Endothelial cell of umbilical vein (primary cell): ENCODE measurements around the gene RGL4. TPM values are rescaled to one million over a fixed set of nuclear protein-coding genes. Genes with fewer than 3 reads are reported as not detected.

Experiments
- BruUV-seq: library from RNA; stranded (reverse); fragments of 400-500 nt; replicated peaks from 2 replicates; lab custom pipeline; 2021; lab: Mats Ljungman, UMichigan
- CTCF ChIA-PET: fragments of 300-600, 350-600 bp; sonication (Branson Sonifier 250); formaldehyde crosslinking; loops from one replicate; lab custom pipeline; 2021; ENCODE audit warnings: antibody characterized with exemption, inconsistent platforms; lab: Charles Lee
- POLR2A ChIA-PET: fragments of 300-600, 350-600 bp; sonication (Branson Sonifier 250); formaldehyde crosslinking; loops from one replicate; lab custom pipeline; 2021; ENCODE audit warnings: antibody characterized with exemption, inconsistent platforms; lab: Charles Lee
- DNase-seq: peaks from one replicate; pipeline ENCODE4 v3.0.0-alpha.2; 2011; ENCODE audit warnings: low read depth, low spot score
- FAIRE-seq: peaks from 2 replicates; lab custom pipeline; 2011; peaks lifted over from hg19 to GRCh38; lab: Jason Lieb, UNC
- H2AFZ ChIP-seq: 2 replicates; pipeline ENCODE4 v1.6.0; 2012; ENCODE audit warnings: low read depth, low read length, control low read depth, inconsistent platforms
- H3K27ac ChIP-seq: 2 replicates; pipeline ENCODE4 v1.5.1; 2011; ENCODE audit warnings: low read depth, mild to moderate bottlenecking, control low read depth, low read length, moderate library complexity; ENCODE audit not compliant: insufficient read depth
- H3K27me3 ChIP-seq, 2 experiments: 2 replicates each; pipeline versions ENCODE4 v1.6.0 to v1.6.1; 2011; ENCODE audit warnings: low read length in 2 of 2, mixed read lengths in 1 of 2; ENCODE audit not compliant: control insufficient read depth in 2 of 2, insufficient read depth in 2 of 2
- H3K36me3 ChIP-seq, 2 experiments: 2 replicates in 1 of 2; 3 replicates in 1 of 2; pipeline ENCODE4 v1.5.1; 2011; ENCODE audit warnings: low read length in 2 of 2, mild to moderate bottlenecking in 1 of 2, moderate library complexity in 1 of 2; ENCODE audit not compliant: control insufficient read depth in 2 of 2, insufficient read depth in 2 of 2; ENCODE audit errors: extremely low read depth in 1 of 2
- H3K4me1 ChIP-seq: 3 replicates; pipeline ENCODE4 v1.5.1; 2011; ENCODE audit warnings: mild to moderate bottlenecking, low read length; ENCODE audit not compliant: control insufficient read depth, insufficient read depth; ENCODE audit errors: extremely low read depth
- H3K4me2 ChIP-seq: 2 replicates; pipeline ENCODE4 v1.6.1; 2011; ENCODE audit warnings: low read length, control low read depth, mixed read lengths; ENCODE audit not compliant: insufficient read depth
- H3K4me3 ChIP-seq, 3 experiments: fragments of 200-600 bp in 1 of 3; sonication (generic), shearing (Covaris generic) in 1 of 3; replicated peaks in 1 of 3; 2 replicates each; pipeline ENCODE4 v1.5.1; 2011 to 2016; ENCODE audit warnings: control low read depth in 3 of 3, low read length in 3 of 3, mild to moderate bottlenecking in 2 of 3, inconsistent platforms in 1 of 3, low read depth in 1 of 3, moderate library complexity in 1 of 3; ENCODE audit not compliant: insufficient read depth in 1 of 3
- H3K79me2 ChIP-seq: 2 replicates; pipeline ENCODE4 v1.6.0; 2012; ENCODE audit warnings: low read length, inconsistent platforms; ENCODE audit not compliant: control insufficient read depth, insufficient read depth
- H3K9ac ChIP-seq: replicated peaks from 2 replicates; pipeline ENCODE3; 2011; ENCODE audit warnings: low read length, control low read depth; ENCODE audit not compliant: insufficient read depth; ENCODE audit errors: extremely low read depth
- H3K9me1 ChIP-seq: replicated peaks from 3 replicates; pipeline ENCODE4 v1.6.0; 2011; ENCODE audit warnings: mild to moderate bottlenecking, low read length; ENCODE audit not compliant: control insufficient read depth, insufficient read depth; ENCODE audit errors: extremely low read depth
- H3K9me3 ChIP-seq: replicated peaks from 2 replicates; pipeline ENCODE4 v1.5.1; 2012; ENCODE audit warnings: low read length, inconsistent platforms; ENCODE audit not compliant: control insufficient read depth, insufficient read depth
- H4K20me1 ChIP-seq: replicated peaks from 2 replicates; pipeline ENCODE3; 2011; ENCODE audit warnings: mild to moderate bottlenecking, low read length; ENCODE audit not compliant: control insufficient read depth, insufficient read depth; ENCODE audit errors: extremely low read depth
- EZH2 ChIP-seq: IDR thresholded peaks from 2 replicates; pipeline ENCODE4 v1.6.1; 2012; ENCODE audit warnings: borderline replicate concordance, low read depth, mild to moderate bottlenecking, moderate library complexity, low read length, inconsistent platforms; ENCODE audit not compliant: severe bottlenecking
- FOS ChIP-seq: IDR thresholded peaks from 2 replicates; pipeline ENCODE4 v1.6.1; 2011; ENCODE audit warnings: mild to moderate bottlenecking, low read length, moderate library complexity, borderline replicate concordance; ENCODE audit not compliant: insufficient read depth
- GATA2 ChIP-seq: IDR thresholded peaks from 2 replicates; pipeline ENCODE4 v1.7.0; 2011; ENCODE audit warnings: low read depth, mild to moderate bottlenecking, moderate library complexity, mixed read lengths, low read length; ENCODE audit not compliant: insufficient read length, insufficient read depth
- JUN ChIP-seq: IDR thresholded peaks from 2 replicates; pipeline ENCODE4 v1.6.1; 2011; ENCODE audit warnings: borderline replicate concordance, low read depth; ENCODE audit not compliant: insufficient read length, insufficient read depth
- MYC ChIP-seq: IDR thresholded peaks from one replicate; pipeline ENCODE4 v1.6.1; 2011; ENCODE audit warnings: mild to moderate bottlenecking, low read depth, low read length
- POLR2A ChIP-seq: IDR thresholded peaks from 2 replicates; pipeline ENCODE4 v1.6.1; 2012; ENCODE audit warnings: low read depth, mild to moderate bottlenecking, control low read depth, low read length
- POLR2AphosphoS5 ChIP-seq: IDR thresholded peaks from 2 replicates; pipeline ENCODE4 v1.6.1; 2012; ENCODE audit warnings: low read depth, mild to moderate bottlenecking, control low read depth, low read length, moderate library complexity; ENCODE audit not compliant: insufficient read depth
- dilution Hi-C: fragments of 300-500 bp; cut with MboI; formaldehyde crosslinking; loops from one replicate; pipeline ENCODE4 v1.15.0; 2019; ENCODE audit warnings: low sequenced_read_pairs; ENCODE audit not compliant: extremely low pct_ligation_motif_present
- intact Hi-C: fragments of 100-400 bp; cut with micrococcal nuclease; formaldehyde crosslinking; loops from one replicate; pipeline ENCODE4 v1.10.0; 2022
- polyA plus RNA-seq, 4 experiments: library from polyadenylated mRNA; depleted of rRNA in 3 of 4; stranded (reverse) in 3 of 4; unstranded in 1 of 4; fragments of >200 nt; gene quantifications; 2 replicates each; pipeline versions ENCODE4 v1.2.1 to v1.2.3, GENCODE V29; 2011 to 2012; ENCODE audit warnings: missing spikeins in 1 of 4
- total RNA-seq: library from RNA; stranded (reverse); gene quantifications from 2 replicates; pipeline ENCODE4 v1.2.3, GENCODE V29; 2021
- TF ChIP-seq, protein P1 (sequence below): IDR thresholded peaks from 2 replicates; pipeline ENCODE4 v1.6.1; 2011; ENCODE audit not compliant: insufficient read depth, insufficient read length
- TF ChIP-seq, protein P2 (sequence below), 2 donors: IDR thresholded peaks; 1 replicate in 1 of 2; 2 replicates in 1 of 2; pipeline ENCODE4 v1.5.1; 2011; ENCODE audit warnings: low read length in 2 of 2, mild to moderate bottlenecking in 2 of 2, moderate library complexity in 2 of 2, control low read depth in 1 of 2, inconsistent platforms in 1 of 2, low read depth in 1 of 2; ENCODE audit not compliant: insufficient read depth in 1 of 2; ENCODE audit errors: extremely low read depth in 1 of 2

RGL4 gene
- total and polyA plus RNA-seq, 2 donors (not counting 3 experiments of a cell fraction or from before 2014, with no cell fraction given), result not detected

DNA sequence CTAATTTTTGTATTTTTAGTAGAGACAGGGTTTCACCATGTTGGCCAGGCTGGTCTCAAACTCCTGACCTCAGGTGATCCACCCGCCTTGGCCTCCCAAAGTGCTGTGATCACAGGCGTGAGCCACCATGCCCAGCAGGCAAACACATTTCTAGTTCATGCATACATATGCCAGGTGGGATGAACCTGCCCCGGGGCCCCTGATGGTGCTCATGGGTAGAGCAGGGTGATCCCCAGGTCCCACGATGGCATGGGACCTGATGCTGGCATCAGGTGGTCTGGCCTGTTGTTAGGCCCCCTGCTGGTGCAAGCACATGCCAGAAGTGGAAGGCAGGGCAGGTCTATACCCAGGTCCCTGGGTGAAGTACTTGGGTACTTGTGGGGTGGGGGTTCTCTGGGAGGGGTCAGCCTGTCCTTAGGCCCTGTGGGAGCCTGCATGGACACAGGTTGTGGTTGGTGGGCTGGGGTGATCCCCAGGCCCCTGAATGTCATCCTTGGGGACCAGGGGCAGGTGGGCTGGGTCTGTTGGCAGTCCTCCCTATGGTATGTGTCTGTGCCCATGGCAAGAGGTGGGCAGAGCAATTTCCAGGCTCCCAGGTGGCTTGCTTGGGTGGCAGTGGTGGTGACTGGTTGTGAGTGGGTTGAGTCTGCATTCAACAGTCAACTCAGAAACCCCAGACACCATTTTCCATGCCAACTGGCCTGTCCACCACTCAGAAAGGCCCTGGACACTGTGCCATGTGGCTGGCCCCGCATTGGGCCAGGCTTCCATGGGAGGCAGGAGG lies 9.6 kb upstream of the RGL4 start:
- BruUV-seq, result no TSS peak
- Histone ChIP-seq H3K27ac (no peak overlapping the region), H3K4me3 (no peak overlapping the region), H3K9ac (no peak overlapping the region), H3K4me1 (peaks cover 1% of the 10 kb centered on the region), H3K4me2 (no peak overlapping the region), H4K20me1 (no peaks in the 10 kb centered on the region), H3K27me3 (no peaks in the 10 kb centered on the region), H3K9me1 (no peaks in the 10 kb centered on the region), H3K9me3 (no peaks in the 10 kb centered on the region), H3K36me3 (peaks cover 0 to 2% of the 10 kb centered on the region in 2 experiments), H2AFZ (no peak overlapping the region), H3K79me2 (no peaks in the 10 kb centered on the region)
- intact Hi-C loops (no loop called here), dilution Hi-C loops (no loop called here)
- no peak for DNase-seq
- no peak for FAIRE-seq
- TF ChIP-seq EZH2 (no peak), MYC (no peak), FOS (no peak), JUN (no peak), POLR2AphosphoS5 (no peak), POLR2A (no peak), GATA2 (no peak)
- TF ChIP-seq, protein P1, sequence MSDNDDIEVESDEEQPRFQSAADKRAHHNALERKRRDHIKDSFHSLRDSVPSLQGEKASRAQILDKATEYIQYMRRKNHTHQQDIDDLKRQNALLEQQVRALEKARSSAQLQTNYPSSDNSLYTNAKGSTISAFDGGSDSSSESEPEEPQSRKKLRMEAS, result no peak
- TF ChIP-seq, protein P2, sequence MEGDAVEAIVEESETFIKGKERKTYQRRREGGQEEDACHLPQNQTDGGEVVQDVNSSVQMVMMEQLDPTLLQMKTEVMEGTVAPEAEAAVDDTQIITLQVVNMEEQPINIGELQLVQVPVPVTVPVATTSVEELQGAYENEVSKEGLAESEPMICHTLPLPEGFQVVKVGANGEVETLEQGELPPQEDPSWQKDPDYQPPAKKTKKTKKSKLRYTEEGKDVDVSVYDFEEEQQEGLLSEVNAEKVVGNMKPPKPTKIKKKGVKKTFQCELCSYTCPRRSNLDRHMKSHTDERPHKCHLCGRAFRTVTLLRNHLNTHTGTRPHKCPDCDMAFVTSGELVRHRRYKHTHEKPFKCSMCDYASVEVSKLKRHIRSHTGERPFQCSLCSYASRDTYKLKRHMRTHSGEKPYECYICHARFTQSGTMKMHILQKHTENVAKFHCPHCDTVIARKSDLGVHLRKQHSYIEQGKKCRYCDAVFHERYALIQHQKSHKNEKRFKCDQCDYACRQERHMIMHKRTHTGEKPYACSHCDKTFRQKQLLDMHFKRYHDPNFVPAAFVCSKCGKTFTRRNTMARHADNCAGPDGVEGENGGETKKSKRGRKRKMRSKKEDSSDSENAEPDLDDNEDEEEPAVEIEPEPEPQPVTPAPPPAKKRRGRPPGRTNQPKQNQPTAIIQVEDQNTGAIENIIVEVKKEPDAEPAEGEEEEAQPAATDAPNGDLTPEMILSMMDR (IDR thresholded peaks at IDR 0.05; ENCODE audit: extremely low read depth in 1 of 2, insufficient read depth in 1 of 2, low read depth in 1 of 2, low read length in 2 of 2), result no peak
- ChIA-PET POLR2A (no interaction called here), CTCF (interaction anchor here (1.5 kb wide), 1 partner anchor 169 kb away, joined by 5 read pairs; no protein-coding TSS in a partner anchor)
